HCT116 (cell line): ENCODE data around the gene NELFB. TPM values are rescaled to one million over a fixed set of nuclear protein-coding genes. Genes with fewer than 3 reads are reported as not detected.

ENCODE experiments used
- ATAC-seq: fragments of 200-7000 bp; cut with Tn5 transposase; 2 replicates; pipeline ENCODE4 v1.9.1; 2020; ENCODE audit warnings: mild to moderate bottlenecking, moderate library complexity
- BruUV-seq: library from RNA; stranded (reverse); fragments of 400-500 nt; replicated peaks from 2 replicates; lab custom pipeline; 2021; lab: Mats Ljungman, UMichigan
- CTCF ChIA-PET: fragments of 300-600 bp; sonication (Branson Sonifier 250); formaldehyde crosslinking; loops from one replicate; lab custom pipeline; 2021; ENCODE audit warnings: antibody characterized with exemption; lab: Charles Lee
- POLR2A ChIA-PET: fragments of 300-600, 350-600 bp; sonication (Branson Sonifier 250); formaldehyde crosslinking; loops from one replicate; lab custom pipeline; 2021; ENCODE audit warnings: antibody characterized with exemption; lab: Charles Lee
- RAD21 ChIA-PET, 2 experiments: fragments of 300-600 bp; sonication (Branson Sonifier 250); formaldehyde crosslinking; loops; one replicate each; lab custom pipeline; 2023; ENCODE audit warnings: low total read pairs in 2 of 2; ENCODE audit not compliant: uncharacterized antibody in 2 of 2, unreplicated experiment in 2 of 2, low non-redundant PET in 1 of 2; lab: Charles Lee
- DNase-seq: peaks from one replicate; pipeline ENCODE4 v3.0.0-alpha.2; 2010; ENCODE audit warnings: low read depth, low spot score
- H2AFZ ChIP-seq: fragments of 200-600 bp; shearing (Covaris generic), sonication (generic); 2 replicates; pipeline ENCODE4 v1.6.1; 2017; ENCODE audit warnings: low read depth, mixed run types, mixed read lengths, antibody characterized with exemption, low read length; ENCODE audit not compliant: poor library complexity, severe bottlenecking
- H3K27ac ChIP-seq: 2 replicates; pipeline ENCODE4 v1.5.1; 2012; ENCODE audit warnings: low read depth, low read length
- H3K27me3 ChIP-seq: fragments of 200-600 bp; sonication (generic); 2 replicates; pipeline ENCODE4 v1.6.1; 2016; ENCODE audit warnings: mixed run types, low read length, mixed read lengths; ENCODE audit not compliant: insufficient read depth
- H3K36me3 ChIP-seq, 2 experiments: fragments of 200-500 bp in 1 of 2; fragments of 200-600 bp in 1 of 2; sonication (Bioruptor generic) in 1 of 2; sonication (generic) in 1 of 2; 2 replicates each; pipeline versions ENCODE4 v1.5.1 to v1.6.1; 2014 to 2016; ENCODE audit warnings: low read length in 2 of 2, inconsistent platforms in 1 of 2, mixed read lengths in 1 of 2, mixed run types in 1 of 2; ENCODE audit not compliant: insufficient read depth in 2 of 2, control insufficient read depth in 1 of 2
- H3K4me1 ChIP-seq, 2 experiments: fragments of 200-600 bp in 1 of 2; sonication (generic) in 1 of 2; 2 replicates each; pipeline versions ENCODE4 v1.5.1 to v1.6.1; 2012 to 2017; ENCODE audit warnings: low read length in 2 of 2, inconsistent platforms in 1 of 2, mild to moderate bottlenecking in 1 of 2, mixed read lengths in 1 of 2, mixed run types in 1 of 2, moderate library complexity in 1 of 2; ENCODE audit not compliant: insufficient read depth in 2 of 2, control insufficient read depth in 1 of 2
- H3K4me2 ChIP-seq: fragments of 200-600 bp; sonication (generic); 2 replicates; pipeline ENCODE4 v1.6.1; 2017; ENCODE audit warnings: mixed run types, low read length, mixed read lengths
- H3K4me3 ChIP-seq, 2 experiments: fragments of 200-600 bp in 1 of 2; sonication (generic) in 1 of 2; replicated peaks in 1 of 2; 2 replicates each; pipeline ENCODE4 v1.5.1; 2011 to 2016; ENCODE audit warnings: low read length in 2 of 2, control low read depth in 1 of 2, low read depth in 1 of 2, mild to moderate bottlenecking in 1 of 2, mixed read lengths in 1 of 2, mixed run types in 1 of 2
- H3K79me2 ChIP-seq: fragments of 200-600 bp; sonication (generic); 2 replicates; pipeline ENCODE4 v1.6.1; 2017; ENCODE audit warnings: mild to moderate bottlenecking, mixed run types, low read length, moderate library complexity, mixed read lengths; ENCODE audit not compliant: insufficient read depth
- H3K9ac ChIP-seq: fragments of 200-600 bp; sonication (generic); 2 replicates; pipeline ENCODE4 v1.6.1; 2016; ENCODE audit warnings: low read length, mixed read lengths
- H3K9me2 ChIP-seq: fragments of 200-600 bp; sonication (generic), shearing (Covaris generic); 2 replicates; pipeline ENCODE4 v1.6.1; 2017; ENCODE audit warnings: mixed run types, mild to moderate bottlenecking, moderate library complexity; ENCODE audit not compliant: insufficient read depth
- H3K9me3 ChIP-seq, 2 experiments: fragments of 200-500 bp in 1 of 2; fragments of 200-600 bp in 1 of 2; sonication (Bioruptor generic) in 1 of 2; sonication (generic) in 1 of 2; 2 replicates each; pipeline ENCODE4 v1.6.1; 2014 to 2017; ENCODE audit warnings: low read length in 2 of 2, mixed read lengths in 2 of 2, inconsistent platforms in 1 of 2, low read depth in 1 of 2, mild to moderate bottlenecking in 1 of 2, mixed run types in 1 of 2, moderate library complexity in 1 of 2; ENCODE audit not compliant: control insufficient read depth in 1 of 2, insufficient read depth in 1 of 2
- H4K20me1 ChIP-seq: fragments of 200-600 bp; sonication (generic), shearing (Covaris generic); 2 replicates; pipeline ENCODE4 v1.6.1; 2017; ENCODE audit warnings: mixed run types, mild to moderate bottlenecking, moderate library complexity; ENCODE audit not compliant: insufficient read depth
- CBX3 ChIP-seq: IDR thresholded peaks from 2 replicates; pipeline ENCODE4 v1.6.1; 2012; ENCODE audit warnings: low read depth
- EGR1 ChIP-seq: IDR thresholded peaks from 2 replicates; pipeline ENCODE4 v1.6.1; 2012; ENCODE audit warnings: low read depth
- ELF1 ChIP-seq: IDR thresholded peaks from 2 replicates; pipeline ENCODE4 v1.6.1; 2012; ENCODE audit warnings: low read depth, borderline replicate concordance
- EZH2 ChIP-seq: fragments of 200-600 bp; sonication (generic); IDR thresholded peaks from 2 replicates; pipeline ENCODE4 v1.6.1; 2017; ENCODE audit warnings: antibody characterized with exemption, mixed run types
- EZH2phosphoT487 ChIP-seq: fragments of 200-600 bp; IDR thresholded peaks from 2 replicates; pipeline ENCODE4 v1.6.1; 2018; ENCODE audit warnings: antibody characterized with exemption, borderline replicate concordance
- FOSL1 ChIP-seq: IDR thresholded peaks from 2 replicates; pipeline ENCODE4 v1.6.1; 2012; ENCODE audit warnings: low read depth
- JUND ChIP-seq: IDR thresholded peaks from 2 replicates; pipeline ENCODE4 v1.6.1; 2012
- POLR2A ChIP-seq: IDR thresholded peaks from 2 replicates; pipeline ENCODE4 v1.7.0; 2011; ENCODE audit warnings: borderline replicate concordance; ENCODE audit not compliant: insufficient read depth, insufficient read length; ENCODE audit errors: extremely low read depth
- POLR2AphosphoS5 ChIP-seq: IDR thresholded peaks from 2 replicates; pipeline ENCODE4 v1.6.1; 2011; ENCODE audit warnings: mild to moderate bottlenecking, low read depth, low read length, moderate library complexity
- RAD21 ChIP-seq: IDR thresholded peaks from 2 replicates; pipeline ENCODE4 v1.6.1; 2012; ENCODE audit warnings: low read depth, mild to moderate bottlenecking
- SIN3A ChIP-seq: IDR thresholded peaks from 2 replicates; pipeline ENCODE4 v1.6.1; 2012; ENCODE audit warnings: low read depth
- SP1 ChIP-seq: IDR thresholded peaks from 2 replicates; pipeline ENCODE4 v1.6.1; 2012; ENCODE audit warnings: low read depth
- SRF ChIP-seq: IDR thresholded peaks from 2 replicates; pipeline ENCODE4 v1.6.1; 2012; ENCODE audit warnings: low read depth
- TCF7L2 ChIP-seq: IDR thresholded peaks from 2 replicates; pipeline ENCODE4 v1.7.0; 2011; ENCODE audit warnings: borderline replicate concordance, inconsistent platforms; ENCODE audit not compliant: insufficient read depth, insufficient read length; ENCODE audit errors: extremely low read depth
- YY1 ChIP-seq: IDR thresholded peaks from 2 replicates; pipeline ENCODE4 v1.6.1; 2011; ENCODE audit warnings: low read length, low read depth, moderate library complexity, mild to moderate bottlenecking; ENCODE audit not compliant: insufficient replicate concordance; ENCODE audit errors: extremely low read depth
- ZFX ChIP-seq: fragments of 450-650 bp; IDR thresholded peaks from 2 replicates; pipeline ENCODE4 v1.6.1; 2017
- ZNF274 ChIP-seq: fragments of 200-500 bp; sonication (Bioruptor generic); IDR thresholded peaks from 2 replicates; pipeline ENCODE4 v1.6.1; 2014; ENCODE audit warnings: mild to moderate bottlenecking, low read depth, low read length, inconsistent platforms
- intact Hi-C: fragments of 100-400 bp; cut with micrococcal nuclease; formaldehyde crosslinking; loops from 2 replicates; pipeline ENCODE4 v1.10.0; 2022
- total RNA-seq: library from RNA; stranded (reverse); gene quantifications from one replicate; pipeline ENCODE4 v1.2.1, GENCODE V29; 2021; ENCODE audit not compliant: unreplicated experiment
- TF ChIP-seq, protein P1 (sequence below): IDR thresholded peaks from 2 replicates; pipeline ENCODE4 v1.6.1; 2012; ENCODE audit warnings: low read depth
- TF ChIP-seq, protein P2 (sequence below): IDR thresholded peaks from 2 replicates; pipeline ENCODE4 v1.6.1; 2011; ENCODE audit warnings: mild to moderate bottlenecking, low read length, moderate library complexity; ENCODE audit not compliant: insufficient replicate concordance; ENCODE audit errors: extremely low read depth

Gene NELFB
- total RNA-seq, 1 experiment from 2014 or later: 86.4 TPM

DNA sequence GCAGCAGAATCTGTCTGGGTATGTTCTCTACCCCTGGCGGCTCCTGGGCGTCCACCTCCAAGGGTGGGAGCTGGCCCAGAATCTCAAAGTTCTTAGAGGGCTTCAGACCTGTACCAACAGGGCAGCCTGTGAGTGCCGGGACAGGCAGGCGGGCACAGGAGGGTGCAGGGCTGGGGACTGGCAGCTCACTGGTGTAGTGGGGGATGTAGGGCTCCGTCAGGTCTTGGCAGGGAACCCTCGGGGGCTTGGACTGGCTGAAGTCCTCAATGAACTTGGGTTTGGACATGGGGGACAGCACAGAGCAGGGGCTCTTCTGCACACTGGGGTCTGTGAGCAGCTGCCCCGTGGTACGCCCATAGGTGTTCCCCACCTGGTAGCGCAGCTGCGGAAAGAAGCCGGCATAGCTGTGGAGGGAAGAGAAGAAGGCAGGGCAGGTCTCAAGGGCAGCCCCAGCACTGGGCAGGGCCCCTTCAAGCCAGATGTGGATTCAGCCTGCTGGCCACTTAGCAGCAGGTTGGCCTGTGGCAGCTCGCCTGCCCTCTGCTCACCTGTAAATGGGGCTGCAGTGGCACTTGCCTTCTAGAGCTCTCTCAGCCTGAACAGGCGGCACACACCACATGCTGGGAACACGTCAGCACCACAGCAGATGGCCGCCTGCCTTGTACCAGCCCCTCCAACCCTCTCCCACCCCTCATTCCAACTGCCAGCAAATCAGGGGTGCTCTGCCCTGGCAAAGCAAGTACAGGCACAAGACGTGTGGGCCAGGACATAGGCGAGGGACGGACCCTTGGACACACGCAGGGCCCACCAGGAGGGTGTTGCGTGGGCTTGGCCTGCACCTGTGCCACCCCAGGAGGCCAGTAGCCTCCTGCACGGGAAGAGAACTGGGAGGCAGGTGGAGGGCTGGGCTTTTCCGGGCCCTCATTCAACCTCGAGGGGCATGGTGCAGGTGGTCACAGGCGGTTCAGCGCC, 9.4 kb upstream of the NELFB start:
- H3K79me2 ChIP-seq: peaks cover 25% of the 10 kb centered on the region
- no peak overlapping the region for H2AFZ ChIP-seq
- peaks cover 21% of the 10 kb centered on the region; the same call in 1 of the 2 replicates for H4K20me1 ChIP-seq
- H3K9me2 ChIP-seq: no peaks in the 10 kb centered on the region
- H3K4me2 ChIP-seq: no peak overlapping the region
- no peak overlapping the region for H3K27ac ChIP-seq
- ATAC-seq (no peak), DNase-seq (no peak)
- no TSS peak for BruUV-seq
- no peaks in the 10 kb centered on the region for H3K27me3 ChIP-seq
- H3K4me3 ChIP-seq: no peak overlapping the region
- TF ChIP-seq TCF7L2 (no peak), POLR2A (no peak), SIN3A (no peak), SP1 (no peak), ELF1 (no peak), YY1 (no peak), CBX3 (no peak), EZH2phosphoT487 (no peak), EZH2 (no peak), POLR2AphosphoS5 (no peak), ZNF274 (no peak), JUND (no peak), SRF (no peak), FOSL1 (no peak), EGR1 (no peak), ZFX (no peak), RAD21 (no peak)
- TF ChIP-seq, protein P1, sequence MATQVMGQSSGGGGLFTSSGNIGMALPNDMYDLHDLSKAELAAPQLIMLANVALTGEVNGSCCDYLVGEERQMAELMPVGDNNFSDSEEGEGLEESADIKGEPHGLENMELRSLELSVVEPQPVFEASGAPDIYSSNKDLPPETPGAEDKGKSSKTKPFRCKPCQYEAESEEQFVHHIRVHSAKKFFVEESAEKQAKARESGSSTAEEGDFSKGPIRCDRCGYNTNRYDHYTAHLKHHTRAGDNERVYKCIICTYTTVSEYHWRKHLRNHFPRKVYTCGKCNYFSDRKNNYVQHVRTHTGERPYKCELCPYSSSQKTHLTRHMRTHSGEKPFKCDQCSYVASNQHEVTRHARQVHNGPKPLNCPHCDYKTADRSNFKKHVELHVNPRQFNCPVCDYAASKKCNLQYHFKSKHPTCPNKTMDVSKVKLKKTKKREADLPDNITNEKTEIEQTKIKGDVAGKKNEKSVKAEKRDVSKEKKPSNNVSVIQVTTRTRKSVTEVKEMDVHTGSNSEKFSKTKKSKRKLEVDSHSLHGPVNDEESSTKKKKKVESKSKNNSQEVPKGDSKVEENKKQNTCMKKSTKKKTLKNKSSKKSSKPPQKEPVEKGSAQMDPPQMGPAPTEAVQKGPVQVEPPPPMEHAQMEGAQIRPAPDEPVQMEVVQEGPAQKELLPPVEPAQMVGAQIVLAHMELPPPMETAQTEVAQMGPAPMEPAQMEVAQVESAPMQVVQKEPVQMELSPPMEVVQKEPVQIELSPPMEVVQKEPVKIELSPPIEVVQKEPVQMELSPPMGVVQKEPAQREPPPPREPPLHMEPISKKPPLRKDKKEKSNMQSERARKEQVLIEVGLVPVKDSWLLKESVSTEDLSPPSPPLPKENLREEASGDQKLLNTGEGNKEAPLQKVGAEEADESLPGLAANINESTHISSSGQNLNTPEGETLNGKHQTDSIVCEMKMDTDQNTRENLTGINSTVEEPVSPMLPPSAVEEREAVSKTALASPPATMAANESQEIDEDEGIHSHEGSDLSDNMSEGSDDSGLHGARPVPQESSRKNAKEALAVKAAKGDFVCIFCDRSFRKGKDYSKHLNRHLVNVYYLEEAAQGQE: no peak
- TF ChIP-seq, protein P2, sequence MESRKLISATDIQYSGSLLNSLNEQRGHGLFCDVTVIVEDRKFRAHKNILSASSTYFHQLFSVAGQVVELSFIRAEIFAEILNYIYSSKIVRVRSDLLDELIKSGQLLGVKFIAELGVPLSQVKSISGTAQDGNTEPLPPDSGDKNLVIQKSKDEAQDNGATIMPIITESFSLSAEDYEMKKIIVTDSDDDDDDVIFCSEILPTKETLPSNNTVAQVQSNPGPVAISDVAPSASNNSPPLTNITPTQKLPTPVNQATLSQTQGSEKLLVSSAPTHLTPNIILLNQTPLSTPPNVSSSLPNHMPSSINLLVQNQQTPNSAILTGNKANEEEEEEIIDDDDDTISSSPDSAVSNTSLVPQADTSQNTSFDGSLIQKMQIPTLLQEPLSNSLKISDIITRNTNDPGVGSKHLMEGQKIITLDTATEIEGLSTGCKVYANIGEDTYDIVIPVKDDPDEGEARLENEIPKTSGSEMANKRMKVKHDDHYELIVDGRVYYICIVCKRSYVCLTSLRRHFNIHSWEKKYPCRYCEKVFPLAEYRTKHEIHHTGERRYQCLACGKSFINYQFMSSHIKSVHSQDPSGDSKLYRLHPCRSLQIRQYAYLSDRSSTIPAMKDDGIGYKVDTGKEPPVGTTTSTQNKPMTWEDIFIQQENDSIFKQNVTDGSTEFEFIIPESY: no peak
- ChIA-PET CTCF (interaction anchor here (2.4 kb wide), 1 partner anchor 9 kb away, joined by 7 read pairs; no protein-coding TSS in a partner anchor), RAD21 (no interaction called here), POLR2A (interaction anchor here (1.4 to 1.7 kb wide), 2 partner anchors 32 to 57 kb away, joined by 3 to 4 read pairs; partner anchors contain the start of genes SSNA1 and TOR4A)
- H3K9me3 ChIP-seq: no peaks in the 10 kb centered on the region
- no peak overlapping the region for H3K9ac ChIP-seq
- H3K4me1 ChIP-seq: peaks cover 8 to 22% of the 10 kb centered on the region in 2 experiments
- peaks cover 11 to 21% of the 10 kb centered on the region in 2 experiments for H3K36me3 ChIP-seq
- intact Hi-C loops: no loop called here
